ENCODE measurements around the gene SFMBT1.

GRCh38 chr3:52865994-52866393 lies 179.9 kb downstream of the SFMBT1 start:
- TF ChIP-seq CTCF (conservative IDR thresholded peaks at IDR 0.05 in 1 of 2, IDR thresholded peaks at IDR 0.05 in 1 of 2; ENCODE audit: low read depth in 1 of 2, low read length in 2 of 2): no peak
- TF ChIP-seq EZH2 (IDR thresholded peaks at IDR 0.05; ENCODE audit: low read length, missing control alignments): no peak
